ENCODE measurements around the gene ASCC1. TPM values are rescaled to one million over a fixed set of nuclear protein-coding genes. Genes with fewer than 3 reads are reported as not detected.
A peak's percentile ranks its signal among the peaks of the same experiment; 100 is the strongest.

ASCC1 gene
- total and polyA plus RNA-seq, 8 donors: 4.3 to 142 (median 13.6) TPM

- peak in 1 of 2 donors; percentile 69 for DNase-seq
- H3K4me3 ChIP-seq: no peak overlapping the region
- TF ChIP-seq POLR2AphosphoS5 (IDR thresholded peaks at IDR 0.05) (no peak), POLR2A (IDR thresholded peaks at IDR 0.05) (no peak), CTCF (IDR thresholded peaks at IDR 0.05) (no peak), EP300 (IDR thresholded peaks at IDR 0.05) (no peak)
- peaks cover 27 to 35% (median 31%) of the 10 kb centered on the region in 4 donors for H3K4me1 ChIP-seq
- intact Hi-C loops (cut with DNase I; ENCODE audit: low total_unique reads): no loop called here
- peak overlapping the region in 1 of 5 donors; percentile 73 for H3K27ac ChIP-seq
- WGBS, 5 donors: 36 to 61% (median 50%) methylated on average over 6 of the region's 6 CpGs
- peaks cover 0 to 48% (median 29%) of the 10 kb centered on the region in 3 donors for H3K27me3 ChIP-seq
- peaks cover 0 to 16% (median 10%) of the 10 kb centered on the region in 4 donors for H3K36me3 ChIP-seq
- H3K9me3 ChIP-seq: no peaks in the 10 kb centered on the region
Measured at GRCh38 chr10:72089618-72090017, 126.5 kb downstream of the ASCC1 start.

GRCh38 chr10:72088889-72089575 is 127.0 kb downstream of the ASCC1 start:
- Histone ChIP-seq H3K27ac (peak overlapping the region; percentile 22 to 77 (median 73)), H3K27me3 (peaks cover 0 to 48% (median 29%) of the 10 kb centered on the region in 3 donors), H3K4me3 (peak overlapping the region in 3 of 4 donors; percentile 50 to 58 (median 56)), H3K9me3 (no peaks in the 10 kb centered on the region), H3K36me3 (peaks cover 0 to 14% (median 9%) of the 10 kb centered on the region in 4 donors), H3K4me1 (peaks cover 27 to 35% (median 31%) of the 10 kb centered on the region in 4 donors)
- no peak for TF ChIP-seq CTCF (IDR thresholded peaks at IDR 0.05)
- no peak for TF ChIP-seq POLR2A (IDR thresholded peaks at IDR 0.05)
- no peak for TF ChIP-seq POLR2AphosphoS5 (IDR thresholded peaks at IDR 0.05)
- no peak for TF ChIP-seq EP300 (IDR thresholded peaks at IDR 0.05)
- WGBS, 5 donors: 23 to 46% (median 41%) methylated on average over 12 to 14 of the region's 14 CpGs
- intact Hi-C loops (cut with DNase I; ENCODE audit: low total_unique reads): no loop called here
- peak in 1 of 2 donors; percentile 69 for DNase-seq

- 3 to 7% (median 4%) methylated on average over 24 to 65 of the region's 65 CpGs for WGBS, 5 donors
- peak in 1 of 2 donors; percentile 73 for DNase-seq
- Histone ChIP-seq H3K4me3 (peak within 1 kb of the TSS; percentile 44 to 58 (median 53)), H3K36me3 (peaks cover 0 to 14% (median 7%) of the 10 kb centered on the region in 4 donors), H3K27me3 (peaks cover 0 to 48% (median 29%) of the 10 kb centered on the region in 3 donors), H3K9me3 (no peaks in the 10 kb centered on the region), H3K27ac (peak within 1 kb of the TSS; percentile 61 to 77 (median 73)), H3K4me1 (peaks cover 27 to 35% (median 31%) of the 10 kb centered on the region in 4 donors)
- peak in 1 of 3 donors; percentile 36 for TF ChIP-seq POLR2AphosphoS5 (IDR thresholded peaks at IDR 0.05)
- no peak for TF ChIP-seq CTCF (IDR thresholded peaks at IDR 0.05)
- no peak for TF ChIP-seq EP300 (IDR thresholded peaks at IDR 0.05)
- no peak for TF ChIP-seq POLR2A (IDR thresholded peaks at IDR 0.05)
- intact Hi-C loops (cut with DNase I; ENCODE audit: low total_unique reads): no loop called here
Measured at GRCh38 chr10:72087969-72088888, 127.8 kb downstream of the ASCC1 start, which contains the start of gene SPOCK2. Gene SPOCK2, minus strand, starts transcription at chr10:72088551. Its CDS starts 223 bp downstream, at chr10:72088328.

Measured in stomach (tissue), 9 donors.